Loucy (cell line): ENCODE results near the gene ICAM1.

ENCODE experiments used
- EZH2phosphoT487 ChIP-seq: fragments of 200-600 bp; IDR thresholded peaks from 2 replicates; pipeline ENCODE4 v1.6.1; 2018; ENCODE audit warnings: antibody characterized with exemption, mild to moderate bottlenecking, moderate library complexity, borderline replicate concordance
- TF ChIP-seq, protein P1 (sequence below): fragments of 200-600 bp; sonication (generic); conservative IDR thresholded peaks from 2 replicates; pipeline ENCODE4 v1.5.1; 2014; ENCODE audit warnings: mild to moderate bottlenecking, antibody characterized with exemption, low read length

DNA sequence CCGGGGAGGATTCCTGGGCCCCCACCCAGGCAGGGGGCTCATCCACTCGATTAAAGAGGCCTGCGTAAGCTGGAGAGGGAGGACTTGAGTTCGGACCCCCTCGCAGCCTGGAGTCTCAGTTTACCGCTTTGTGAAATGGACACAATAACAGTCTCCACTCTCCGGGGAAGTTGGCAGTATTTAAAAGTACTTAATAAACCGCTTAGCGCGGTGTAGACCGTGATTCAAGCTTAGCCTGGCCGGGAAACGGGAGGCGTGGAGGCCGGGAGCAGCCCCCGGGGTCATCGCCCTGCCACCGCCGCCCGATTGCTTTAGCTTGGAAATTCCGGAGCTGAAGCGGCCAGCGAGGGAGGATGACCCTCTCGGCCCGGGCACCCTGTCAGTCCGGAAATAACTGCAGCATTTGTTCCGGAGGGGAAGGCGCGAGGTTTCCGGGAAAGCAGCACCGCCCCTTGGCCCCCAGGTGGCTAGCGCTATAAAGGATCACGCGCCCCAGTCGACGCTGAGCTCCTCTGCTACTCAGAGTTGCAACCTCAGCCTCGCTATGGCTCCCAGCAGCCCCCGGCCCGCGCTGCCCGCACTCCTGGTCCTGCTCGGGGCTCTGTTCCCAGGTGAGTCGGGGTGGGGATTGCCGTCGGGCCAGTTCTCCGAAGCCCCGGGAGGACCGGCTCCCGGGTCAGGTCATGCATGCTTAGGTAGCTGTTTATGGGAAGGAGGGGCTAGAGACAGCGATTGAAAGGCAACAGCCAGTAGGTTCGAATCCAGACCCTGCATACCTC is at the start of gene ICAM1:
- TF ChIP-seq, protein P1, sequence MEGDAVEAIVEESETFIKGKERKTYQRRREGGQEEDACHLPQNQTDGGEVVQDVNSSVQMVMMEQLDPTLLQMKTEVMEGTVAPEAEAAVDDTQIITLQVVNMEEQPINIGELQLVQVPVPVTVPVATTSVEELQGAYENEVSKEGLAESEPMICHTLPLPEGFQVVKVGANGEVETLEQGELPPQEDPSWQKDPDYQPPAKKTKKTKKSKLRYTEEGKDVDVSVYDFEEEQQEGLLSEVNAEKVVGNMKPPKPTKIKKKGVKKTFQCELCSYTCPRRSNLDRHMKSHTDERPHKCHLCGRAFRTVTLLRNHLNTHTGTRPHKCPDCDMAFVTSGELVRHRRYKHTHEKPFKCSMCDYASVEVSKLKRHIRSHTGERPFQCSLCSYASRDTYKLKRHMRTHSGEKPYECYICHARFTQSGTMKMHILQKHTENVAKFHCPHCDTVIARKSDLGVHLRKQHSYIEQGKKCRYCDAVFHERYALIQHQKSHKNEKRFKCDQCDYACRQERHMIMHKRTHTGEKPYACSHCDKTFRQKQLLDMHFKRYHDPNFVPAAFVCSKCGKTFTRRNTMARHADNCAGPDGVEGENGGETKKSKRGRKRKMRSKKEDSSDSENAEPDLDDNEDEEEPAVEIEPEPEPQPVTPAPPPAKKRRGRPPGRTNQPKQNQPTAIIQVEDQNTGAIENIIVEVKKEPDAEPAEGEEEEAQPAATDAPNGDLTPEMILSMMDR: no peak
- TF ChIP-seq EZH2phosphoT487: no peak
